Lower lobe of right lung (tissue), 2 donors: Measurements from ENCODE around the gene ITSN2. TPM values are rescaled to one million over a fixed set of nuclear protein-coding genes. Genes with fewer than 3 reads are reported as not detected.

ENCODE experiments used
- ATAC-seq, 2 donors: fragments of 200-7000 bp; cut with Tn5 transposase; one replicate each; pipeline ENCODE4 v1.9.1; 2020 to 2022; ENCODE audit warnings: mild to moderate bottlenecking in 2 of 2, moderate library complexity in 2 of 2
- DNase-seq: peaks from one replicate; pipeline ENCODE4 v3.0.0-alpha.2; 2020
- H3K27ac ChIP-seq: fragments of 200-600 bp; one replicate; pipeline ENCODE4 v1.8.0; 2022
- H3K27me3 ChIP-seq: fragments of 200-600 bp; one replicate; pipeline ENCODE4 v1.8.0; 2022; ENCODE audit warnings: low read depth
- H3K36me3 ChIP-seq: fragments of 200-600 bp; one replicate; pipeline ENCODE4 v1.8.0; 2022; ENCODE audit warnings: mild to moderate bottlenecking
- H3K4me1 ChIP-seq: fragments of 200-600 bp; one replicate; pipeline ENCODE4 v1.8.0; 2022
- H3K4me3 ChIP-seq: fragments of 200-600 bp; one replicate; pipeline ENCODE4 v1.8.0; 2022; ENCODE audit warnings: mild to moderate bottlenecking
- H3K9me3 ChIP-seq: fragments of 200-600 bp; one replicate; pipeline ENCODE4 v1.8.0; 2022
- CTCF ChIP-seq: fragments of 200-600 bp; IDR thresholded peaks from one replicate; pipeline ENCODE4 v1.8.0; 2022; ENCODE audit warnings: antibody characterized with exemption, mild to moderate bottlenecking
- intact Hi-C: fragments of 100-400 bp; cut with DNase I; formaldehyde crosslinking; loops from one replicate; pipeline ENCODE4 v1.11.0; 2022
- total RNA-seq: library from RNA; stranded (reverse); fragmentation: NEBNext Ultra II Directional; extraction: Animal tissue kit (Norgen Biotek cat#: 25700); gene quantifications from one replicate; pipeline ENCODE4 v1.2.1, GENCODE V29; 2021
- donor health status: DM: no; HTN: yes; CAD: no; lungs with severe emphysema.

The ITSN2 gene
- total RNA-seq, 1 donor from 2014 or later: 92.8 TPM

GRCh38 chr2:24164416-24164973 lies 195.8 kb downstream of the ITSN2 start:
- peak; percentile 60 for TF ChIP-seq CTCF
- Histone ChIP-seq H3K4me3 (no peak overlapping the region), H3K4me1 (no peaks in the 10 kb centered on the region), H3K27ac (no peak overlapping the region), H3K9me3 (no peaks in the 10 kb centered on the region), H3K36me3 (peaks cover under 1% of the 10 kb centered on the region), H3K27me3 (no peaks in the 10 kb centered on the region)
- intact Hi-C loops: no loop called here
- DNase-seq: peak; percentile 59
- ATAC-seq: peak; percentile 70 to 77

GRCh38 chr2:24163601-24164000 lies 196.7 kb downstream of the ITSN2 start:
- Histone ChIP-seq H3K9me3 (no peaks in the 10 kb centered on the region), H3K27ac (no peak overlapping the region), H3K4me1 (no peaks in the 10 kb centered on the region), H3K4me3 (no peak overlapping the region), H3K27me3 (no peaks in the 10 kb centered on the region), H3K36me3 (peaks cover 7% of the 10 kb centered on the region)
- no peak for ATAC-seq
- intact Hi-C loops: no loop called here
- DNase-seq: no peak
- no peak for TF ChIP-seq CTCF

- H3K9me3 ChIP-seq: no peaks in the 10 kb centered on the region
- H3K4me1 ChIP-seq: no peaks in the 10 kb centered on the region
- ATAC-seq (no peak), DNase-seq (no peak)
- peaks cover 7% of the 10 kb centered on the region for H3K36me3 ChIP-seq
- TF ChIP-seq CTCF: no peak
- H3K27ac ChIP-seq: no peak overlapping the region
- H3K4me3 ChIP-seq: no peak overlapping the region
- intact Hi-C loops: no loop called here
- H3K27me3 ChIP-seq: no peaks in the 10 kb centered on the region
Measured at GRCh38 chr2:24163186-24163585, 197.2 kb downstream of the ITSN2 start.

GRCh38 chr2:24162494-24162893 lies 197.8 kb downstream of the ITSN2 start:
- no peaks in the 10 kb centered on the region for H3K4me1 ChIP-seq
- no peaks in the 10 kb centered on the region for H3K9me3 ChIP-seq
- H3K36me3 ChIP-seq: peaks cover 7% of the 10 kb centered on the region
- DNase-seq (no peak), ATAC-seq (no peak)
- no peaks in the 10 kb centered on the region for H3K27me3 ChIP-seq
- H3K4me3 ChIP-seq: no peak overlapping the region
- intact Hi-C loops: no loop called here
- no peak overlapping the region for H3K27ac ChIP-seq
- TF ChIP-seq CTCF: no peak

- DNase-seq (no peak), ATAC-seq (no peak)
- Histone ChIP-seq H3K27ac (no peak overlapping the region), H3K36me3 (peaks cover 7% of the 10 kb centered on the region), H3K4me1 (no peaks in the 10 kb centered on the region), H3K4me3 (no peak overlapping the region), H3K9me3 (no peaks in the 10 kb centered on the region), H3K27me3 (no peaks in the 10 kb centered on the region)
- TF ChIP-seq CTCF: no peak
- intact Hi-C loops: no loop called here
Measured at GRCh38 chr2:24160761-24161160, 199.6 kb downstream of the ITSN2 start.
